Measurements from ENCODE around the gene SLC43A3.
"Not testable (repeated sequence)": the region's sequence is repeated elsewhere in the genome, so short reads cannot be mapped to it uniquely, and the experiment has no call there.

The SLC43A3 gene

GRCh38 chr11:57376095-57377090 is 50.5 kb downstream of the SLC43A3 start:
- no peak for DNase-seq

- no peak for DNase-seq
Observed at GRCh38 chr11:57375490-57375889, 51.4 kb downstream of the SLC43A3 start.

- DNase-seq: no peak
Observed at GRCh38 chr11:57374966-57375365, 52.0 kb downstream of the SLC43A3 start.

- DNase-seq: no peak
Observed at GRCh38 chr11:57373146-57373545, 53.8 kb downstream of the SLC43A3 start.

GRCh38 chr11:57370941-57371340 is 56.0 kb downstream of the SLC43A3 start:
- no peak for DNase-seq

- no peak for DNase-seq
Observed at GRCh38 chr11:57370251-57370650, 56.7 kb downstream of the SLC43A3 start.

- DNase-seq: no peak
Observed at GRCh38 chr11:57368845-57369232, 58.1 kb downstream of the SLC43A3 start.

- no peak for DNase-seq
Observed at GRCh38 chr11:57368106-57368844, 58.6 kb downstream of the SLC43A3 start.

- DNase-seq: no peak
Observed at GRCh38 chr11:57364851-57365660, 61.9 kb downstream of the SLC43A3 start.

GRCh38 chr11:57363131-57364080 is 63.5 kb downstream of the SLC43A3 start:
- no peak for DNase-seq

GRCh38 chr11:57361926-57362325 is 65.0 kb downstream of the SLC43A3 start:
- no peak for DNase-seq

- DNase-seq: not testable (repeated sequence)
Observed at GRCh38 chr11:57361420-57361819, 65.5 kb downstream of the SLC43A3 start.

- no peak for DNase-seq
Observed at GRCh38 chr11:57360991-57361390, 65.9 kb downstream of the SLC43A3 start.

- no peak for DNase-seq
Observed at GRCh38 chr11:57359896-57360690, 66.8 kb downstream of the SLC43A3 start.

- no peak for DNase-seq
Observed at GRCh38 chr11:57359396-57359795, 67.5 kb downstream of the SLC43A3 start.

- no peak for DNase-seq
Observed at GRCh38 chr11:57358991-57359390, 67.9 kb downstream of the SLC43A3 start.

GRCh38 chr11:57358543-57358961 is 68.4 kb downstream of the SLC43A3 start:
- DNase-seq: no peak

- DNase-seq: no peak
Observed at GRCh38 chr11:57357856-57358255, 69.1 kb downstream of the SLC43A3 start.

GRCh38 chr11:57357310-57357709 is 69.6 kb downstream of the SLC43A3 start:
- no peak for DNase-seq
